Epithelial cell of proximal tubule (primary cell): Measurements from ENCODE around the gene ARL15. TPM values are rescaled to one million over a fixed set of nuclear protein-coding genes. Genes with fewer than 3 reads are reported as not detected.

Experiments
- DNase-seq: peaks from one replicate; pipeline ENCODE4 v3.0.0-alpha.2; 2011; ENCODE audit warnings: low read depth
- H3K4me3 ChIP-seq: 2 replicates; pipeline ENCODE4 v1.5.1; 2011; ENCODE audit warnings: low read depth, mild to moderate bottlenecking, low read length
- CTCF ChIP-seq: conservative IDR thresholded peaks from 2 replicates; pipeline ENCODE4 v1.5.1; 2012; ENCODE audit warnings: low read depth, mild to moderate bottlenecking, low read length
- total RNA-seq: library from RNA; depleted of rRNA; stranded (reverse); fragments of >200 nt; gene quantifications from 2 replicates; pipeline ENCODE4 v1.2.3, GENCODE V29; 2015

ARL15 gene
- total RNA-seq, 1 donor from 2014 or later = 1.9 TPM

- H3K4me3 ChIP-seq = no peak overlapping the region
- no peak for TF ChIP-seq CTCF
- no peak for DNase-seq
Observed at GRCh38 chr5:53895091-53895683, 415.2 kb downstream of the ARL15 start.

GRCh38 chr5:53893626-53894025, 416.7 kb downstream of the ARL15 start:
- DNase-seq = no peak
- H3K4me3 ChIP-seq = no peak overlapping the region
- no peak for TF ChIP-seq CTCF

- TF ChIP-seq CTCF = no peak
- no peak for DNase-seq
- H3K4me3 ChIP-seq = no peak overlapping the region
Observed at GRCh38 chr5:53892224-53892623, 418.1 kb downstream of the ARL15 start.

- no peak overlapping the region for H3K4me3 ChIP-seq
- no peak for DNase-seq
- TF ChIP-seq CTCF = no peak
Observed at GRCh38 chr5:53891159-53891558, 419.2 kb downstream of the ARL15 start.

GRCh38 chr5:53890490-53890889, 419.9 kb downstream of the ARL15 start:
- no peak overlapping the region for H3K4me3 ChIP-seq
- TF ChIP-seq CTCF = no peak
- DNase-seq = no peak

GRCh38 chr5:53884844-53885243, 425.5 kb downstream of the ARL15 start:
- no peak for DNase-seq
- no peak for TF ChIP-seq CTCF
- no peak overlapping the region for H3K4me3 ChIP-seq

- no peak overlapping the region for H3K4me3 ChIP-seq
- TF ChIP-seq CTCF = no peak
- no peak for DNase-seq
Observed at GRCh38 chr5:53884417-53884816, 426.0 kb downstream of the ARL15 start.
